Measurements from ENCODE around the gene DRC7. TPM values are rescaled to one million over a fixed set of nuclear protein-coding genes. Genes with fewer than 3 reads are reported as not detected.

DRC7 gene
- total RNA-seq, 6 experiments from 2014 or later, result not detected

DNA sequence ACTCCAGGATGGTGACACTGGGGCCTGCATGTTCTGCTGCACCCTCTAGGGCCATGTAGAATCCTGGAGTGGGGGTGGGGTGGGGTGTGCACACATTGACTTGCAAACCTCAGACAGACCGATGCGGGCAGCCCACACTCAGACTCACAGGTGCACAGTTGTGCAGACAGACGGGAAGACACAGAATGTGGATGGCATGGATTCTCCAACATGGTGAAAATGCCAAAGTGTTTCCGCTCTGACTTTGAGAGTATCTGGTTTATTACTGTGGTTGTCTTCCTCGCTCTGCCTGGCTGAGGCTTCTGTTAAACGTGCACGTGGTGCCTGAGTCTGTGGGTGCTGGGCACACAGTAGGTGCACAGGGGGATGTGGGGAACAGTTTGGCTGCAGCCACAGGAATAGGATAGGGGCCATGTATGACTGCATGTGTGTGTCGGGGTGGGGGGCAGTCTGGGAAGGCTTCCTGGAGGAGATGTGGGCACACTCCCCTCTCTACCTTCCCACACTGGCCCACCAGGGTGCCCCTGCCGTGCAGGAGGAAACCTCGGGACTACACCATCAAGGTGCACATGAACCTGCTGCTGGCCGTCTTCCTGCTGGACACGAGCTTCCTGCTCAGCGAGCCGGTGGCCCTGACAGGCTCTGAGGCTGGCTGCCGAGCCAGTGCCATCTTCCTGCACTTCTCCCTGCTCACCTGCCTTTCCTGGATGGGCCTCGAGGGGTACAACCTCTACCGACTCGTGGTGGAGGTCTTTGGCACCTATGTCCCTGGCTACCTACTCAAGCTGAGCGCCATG, 35.5 kb upstream of the DRC7 start:
- Mint-ChIP-seq H3K27ac (no peak overlapping the region), H3K4me3 (no peak overlapping the region), H3K27me3 (ENCODE audit: insufficient read depth) (peaks cover 15% of the 10 kb centered on the region), H3K36me3 (ENCODE audit: low read depth) (no peaks in the 10 kb centered on the region), H3K9me3 (no peaks in the 10 kb centered on the region), H3K4me1 (ENCODE audit: low read depth) (peaks cover 8% of the 10 kb centered on the region)
- no peak for DNase-seq
- TF ChIP-seq CTCF (IDR thresholded peaks at IDR 0.05), result no peak

DNA sequence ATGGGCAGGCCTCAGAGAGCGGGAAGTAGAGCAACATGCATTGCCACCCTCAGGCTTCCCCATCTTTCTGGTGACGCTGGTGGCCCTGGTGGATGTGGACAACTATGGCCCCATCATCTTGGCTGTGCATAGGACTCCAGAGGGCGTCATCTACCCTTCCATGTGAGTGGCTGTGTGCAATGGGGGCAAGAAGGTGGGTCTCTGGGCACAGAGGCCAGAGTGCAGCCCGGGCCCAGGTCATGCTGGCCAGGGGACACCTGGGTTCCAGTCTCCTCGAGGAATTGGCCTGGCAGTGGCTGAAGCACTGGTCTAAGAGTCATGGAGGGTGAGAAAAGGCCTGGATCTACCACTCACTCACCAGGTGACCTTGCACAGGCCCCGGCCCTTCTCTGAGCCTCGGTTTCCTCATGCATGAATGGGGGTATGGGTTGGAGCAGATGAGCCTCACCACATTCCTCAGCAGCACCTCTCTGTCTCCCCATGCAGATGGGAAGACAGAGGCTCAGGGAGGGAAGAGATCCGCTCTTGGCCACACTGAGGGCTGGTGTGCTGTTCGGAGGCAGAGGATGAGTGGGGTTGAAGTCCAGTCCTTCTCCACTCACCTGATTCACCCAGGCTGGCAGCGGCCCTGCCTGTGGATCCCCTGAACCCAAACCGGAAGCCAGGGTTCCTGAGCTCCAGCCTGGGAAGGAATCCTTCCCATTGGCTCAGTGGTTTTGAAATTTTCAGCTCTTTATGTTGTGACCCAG, 33.7 kb upstream of the DRC7 start:
- TF ChIP-seq CTCF (IDR thresholded peaks at IDR 0.05), result no peak
- H3K4me3 Mint-ChIP-seq, result no peak overlapping the region
- no peaks in the 10 kb centered on the region for H3K36me3 Mint-ChIP-seq (ENCODE audit: low read depth)
- no peak overlapping the region for H3K27ac Mint-ChIP-seq
- peaks cover 13% of the 10 kb centered on the region for H3K27me3 Mint-ChIP-seq (ENCODE audit: insufficient read depth)
- no peaks in the 10 kb centered on the region for H3K4me1 Mint-ChIP-seq (ENCODE audit: low read depth)
- DNase-seq, result no peak
- H3K9me3 Mint-ChIP-seq, result no peaks in the 10 kb centered on the region

DNA sequence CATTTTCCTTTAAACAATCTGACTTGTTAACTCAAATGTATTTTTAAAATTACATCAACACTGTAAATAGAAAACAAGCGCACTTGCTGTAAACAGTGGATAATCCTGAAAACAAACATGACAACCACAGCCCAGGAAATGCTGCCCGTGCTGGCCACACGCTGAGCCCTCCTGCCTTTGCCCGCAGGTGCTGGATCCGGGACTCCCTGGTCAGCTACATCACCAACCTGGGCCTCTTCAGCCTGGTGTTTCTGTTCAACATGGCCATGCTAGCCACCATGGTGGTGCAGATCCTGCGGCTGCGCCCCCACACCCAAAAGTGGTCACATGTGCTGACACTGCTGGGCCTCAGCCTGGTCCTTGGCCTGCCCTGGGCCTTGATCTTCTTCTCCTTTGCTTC, 33.1 kb upstream of the DRC7 start:
- Mint-ChIP-seq H3K27ac (no peak overlapping the region), H3K9me3 (no peaks in the 10 kb centered on the region), H3K27me3 (ENCODE audit: insufficient read depth) (peaks cover 13% of the 10 kb centered on the region), H3K4me1 (ENCODE audit: low read depth) (no peaks in the 10 kb centered on the region), H3K4me3 (no peak overlapping the region), H3K36me3 (ENCODE audit: low read depth) (no peaks in the 10 kb centered on the region)
- TF ChIP-seq CTCF (IDR thresholded peaks at IDR 0.05), result no peak
- no peak for DNase-seq

- H3K9me3 Mint-ChIP-seq, result no peaks in the 10 kb centered on the region
- H3K4me3 Mint-ChIP-seq, result no peak overlapping the region
- H3K27ac Mint-ChIP-seq, result no peak overlapping the region
- DNase-seq, result no peak
- peaks cover 13% of the 10 kb centered on the region for H3K27me3 Mint-ChIP-seq (ENCODE audit: insufficient read depth)
- H3K4me1 Mint-ChIP-seq (ENCODE audit: low read depth), result no peaks in the 10 kb centered on the region
- TF ChIP-seq CTCF (IDR thresholded peaks at IDR 0.05), result no peak
- no peaks in the 10 kb centered on the region for H3K36me3 Mint-ChIP-seq (ENCODE audit: low read depth)
These were observed 32.4 kb upstream of the DRC7 start for GRCh38 chr16:57661936-57662906.

DNA sequence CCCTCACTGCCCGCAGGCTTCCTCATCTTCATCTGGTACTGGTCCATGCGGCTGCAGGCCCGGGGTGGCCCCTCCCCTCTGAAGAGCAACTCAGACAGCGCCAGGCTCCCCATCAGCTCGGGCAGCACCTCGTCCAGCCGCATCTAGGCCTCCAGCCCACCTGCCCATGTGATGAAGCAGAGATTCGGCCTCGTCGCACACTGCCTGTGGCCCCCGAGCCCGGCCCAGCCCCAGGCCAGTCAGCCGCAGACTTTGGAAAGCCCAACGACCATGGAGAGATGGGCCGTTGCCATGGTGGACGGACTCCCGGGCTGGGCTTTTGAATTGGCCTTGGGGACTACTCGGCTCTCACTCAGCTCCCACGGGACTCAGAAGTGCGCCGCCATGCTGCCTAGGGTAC, 31.2 kb upstream of the DRC7 start:
- Mint-ChIP-seq H3K27me3 (ENCODE audit: insufficient read depth) (peaks cover 11% of the 10 kb centered on the region), H3K36me3 (ENCODE audit: low read depth) (no peaks in the 10 kb centered on the region), H3K27ac (no peak overlapping the region), H3K4me1 (ENCODE audit: low read depth) (no peaks in the 10 kb centered on the region), H3K9me3 (no peaks in the 10 kb centered on the region), H3K4me3 (no peak overlapping the region)
- DNase-seq, result no peak
- TF ChIP-seq CTCF (IDR thresholded peaks at IDR 0.05), result no peak
